WTC11 (cell line): ENCODE results near the gene PIK3C2G. TPM values are rescaled to one million over a fixed set of nuclear protein-coding genes. Genes with fewer than 3 reads are reported as not detected.

ENCODE experiments used
- ATAC-seq: fragments of 200-7000 bp; cut with Tn5 transposase; 2 replicates; pipeline ENCODE4 v1.10.0; 2021; ENCODE audit warnings: mild to moderate bottlenecking, moderate library complexity
- CTCF ChIA-PET: fragments of 300-600 bp; sonication (Branson Sonifier 250); formaldehyde crosslinking; loops from one replicate; lab custom pipeline; 2021; ENCODE audit warnings: antibody characterized with exemption; lab: Charles Lee
- POLR2A ChIA-PET: fragments of 350-600 bp; sonication (Branson Sonifier 250); formaldehyde crosslinking; loops from one replicate; lab custom pipeline; 2021; ENCODE audit warnings: antibody characterized with exemption; lab: Charles Lee
- DNase-seq: peaks from one replicate; pipeline ENCODE4 v3.0.0; 2021; ENCODE audit warnings: low spot score
- H3K27ac Mint-ChIP-seq: 2 replicates; pipeline ENCODE4 v1.8.0; 2021; ENCODE audit warnings: mixed read lengths
- H3K27me3 Mint-ChIP-seq: 2 replicates; pipeline ENCODE4 v1.8.0; 2021; ENCODE audit warnings: low read depth, mild to moderate bottlenecking, moderate library complexity, mixed read lengths
- H3K36me3 Mint-ChIP-seq: 2 replicates; pipeline ENCODE4 v1.8.0; 2021; ENCODE audit warnings: mixed read lengths
- H3K4me1 Mint-ChIP-seq: 2 replicates; pipeline ENCODE4 v1.8.0; 2022; ENCODE audit warnings: mixed read lengths
- H3K4me3 Mint-ChIP-seq: 2 replicates; pipeline ENCODE4 v1.8.0; 2021; ENCODE audit warnings: mild to moderate bottlenecking, moderate library complexity, mixed read lengths
- H3K9me3 Mint-ChIP-seq: 2 replicates; pipeline ENCODE4 v1.8.0; 2021; ENCODE audit warnings: mixed read lengths
- AR ChIP-seq: fragments of 250-450 bp; sonication (Bioruptor Pico); IDR thresholded peaks from 2 replicates; pipeline ENCODE4 v1.9.0; 2021; ENCODE audit warnings: mild to moderate bottlenecking
- ATF2 ChIP-seq: sonication (generic); formaldehyde crosslinking; IDR thresholded peaks from 2 replicates; pipeline ENCODE4 v1.8.1; 2022; ENCODE audit warnings: low read depth, missing genetic modification reagents, borderline replicate concordance
- ATF6 ChIP-seq: sonication (generic); formaldehyde crosslinking; IDR thresholded peaks from 2 replicates; pipeline ENCODE4 v1.8.1; 2023; ENCODE audit warnings: mild to moderate bottlenecking, missing genetic modification reagents
- CBFB ChIP-seq: sonication (generic); formaldehyde crosslinking; IDR thresholded peaks from 2 replicates; pipeline ENCODE4 v1.8.1; 2022; ENCODE audit warnings: mild to moderate bottlenecking, low read depth, missing genetic modification reagents
- CREB1 ChIP-seq: sonication (generic); formaldehyde crosslinking; IDR thresholded peaks from 2 replicates; pipeline ENCODE4 v1.8.0; 2023; ENCODE audit warnings: mild to moderate bottlenecking, missing genetic modification reagents
- E2F5 ChIP-seq: sonication (generic); formaldehyde crosslinking; IDR thresholded peaks from 2 replicates; pipeline ENCODE4 v1.8.1; 2022; ENCODE audit warnings: mild to moderate bottlenecking, moderate library complexity, missing genetic modification reagents
- ERG ChIP-seq: fragments of 250-450 bp; sonication (Bioruptor Pico); IDR thresholded peaks from 2 replicates; pipeline ENCODE4 v1.8.0; 2021; ENCODE audit warnings: mild to moderate bottlenecking
- FOXJ3 ChIP-seq: sonication (generic); formaldehyde crosslinking; IDR thresholded peaks from 2 replicates; pipeline ENCODE4 v1.9.0; 2021; ENCODE audit warnings: missing genetic modification reagents, mild to moderate bottlenecking, borderline replicate concordance
- HMGA2 ChIP-seq: fragments of 250-450 bp; sonication (Bioruptor Pico); IDR thresholded peaks from 2 replicates; pipeline ENCODE4 v1.4.0; 2021; ENCODE audit warnings: mild to moderate bottlenecking, moderate library complexity
- JAZF1 ChIP-seq: fragments of 250-450 bp; sonication (Bioruptor Pico); IDR thresholded peaks from 2 replicates; pipeline ENCODE4 v1.9.0; 2021; ENCODE audit warnings: moderate library complexity, mild to moderate bottlenecking, inconsistent platforms
- JUN ChIP-seq: sonication (generic); formaldehyde crosslinking; IDR thresholded peaks from 2 replicates; pipeline ENCODE4 v1.8.0; 2023; ENCODE audit warnings: mild to moderate bottlenecking, missing genetic modification reagents
- KAT7 ChIP-seq: sonication (generic); formaldehyde crosslinking; IDR thresholded peaks from 2 replicates; pipeline ENCODE4 v1.8.1; 2023; ENCODE audit warnings: missing genetic modification reagents, mild to moderate bottlenecking, borderline replicate concordance
- MAX ChIP-seq: sonication (generic); formaldehyde crosslinking; IDR thresholded peaks from 2 replicates; pipeline ENCODE4 v1.8.0; 2022; ENCODE audit warnings: mild to moderate bottlenecking, missing genetic modification reagents
- MLX ChIP-seq: sonication (generic); formaldehyde crosslinking; IDR thresholded peaks from 2 replicates; pipeline ENCODE4 v1.8.1; 2023; ENCODE audit warnings: mild to moderate bottlenecking, missing genetic modification reagents, moderate library complexity
- NFYB ChIP-seq: sonication (generic); formaldehyde crosslinking; conservative IDR thresholded peaks from 2 replicates; pipeline ENCODE4 v1.8.0; 2022; ENCODE audit warnings: low read depth, missing genetic modification reagents
- NR2C2 ChIP-seq: sonication (generic); formaldehyde crosslinking; IDR thresholded peaks from 2 replicates; pipeline ENCODE4 v1.8.0; 2022; ENCODE audit warnings: mild to moderate bottlenecking, missing genetic modification reagents
- TCF7 ChIP-seq: sonication (generic); formaldehyde crosslinking; IDR thresholded peaks from 2 replicates; pipeline ENCODE4 v1.8.0; 2022; ENCODE audit warnings: mild to moderate bottlenecking, low read depth, missing genetic modification reagents, moderate library complexity
- TEAD4 ChIP-seq: sonication (generic); formaldehyde crosslinking; IDR thresholded peaks from 2 replicates; pipeline ENCODE4 v1.8.0; 2022; ENCODE audit warnings: mild to moderate bottlenecking, missing genetic modification reagents
- ZBTB21 ChIP-seq: sonication (generic); formaldehyde crosslinking; IDR thresholded peaks from 2 replicates; pipeline ENCODE4 v1.8.1; 2023; ENCODE audit warnings: mild to moderate bottlenecking, missing genetic modification reagents, borderline replicate concordance
- ZMAT4 ChIP-seq: fragments of 250-450 bp; sonication (Bioruptor Pico); IDR thresholded peaks from 2 replicates; pipeline ENCODE4 v1.9.0; 2021; ENCODE audit warnings: mild to moderate bottlenecking
- ZNF138 ChIP-seq: sonication (generic); formaldehyde crosslinking; conservative IDR thresholded peaks from 2 replicates; pipeline ENCODE4 v1.8.1; 2022; ENCODE audit warnings: mild to moderate bottlenecking, moderate library complexity, missing genetic modification reagents
- ZNF219 ChIP-seq: sonication (generic); formaldehyde crosslinking; IDR thresholded peaks from 2 replicates; pipeline ENCODE4 v1.8.0; 2023; ENCODE audit warnings: missing genetic modification reagents, mild to moderate bottlenecking, borderline replicate concordance
- ZNF263 ChIP-seq: sonication (generic); formaldehyde crosslinking; IDR thresholded peaks from 2 replicates; pipeline ENCODE4 v1.8.1; 2022; ENCODE audit warnings: low read depth, mild to moderate bottlenecking, moderate library complexity, missing genetic modification reagents
- ZNF396 ChIP-seq: fragments of 250-450 bp; sonication (Bioruptor Pico); IDR thresholded peaks from 2 replicates; pipeline ENCODE4 v1.8.0; 2021; ENCODE audit warnings: mild to moderate bottlenecking, moderate library complexity, borderline replicate concordance
- ZSCAN18 ChIP-seq: fragments of 250-450 bp; sonication (Bioruptor Pico); IDR thresholded peaks from 2 replicates; pipeline ENCODE4 v2.1.2; 2022; ENCODE audit warnings: mild to moderate bottlenecking, moderate library complexity
- total RNA-seq: library from RNA; stranded (reverse); gene quantifications from 3 replicates; pipeline ENCODE4 v1.2.3, GENCODE V29; 2021

Gene PIK3C2G
- total RNA-seq, 1 experiment from 2014 or later, result not detected

GRCh38 chr12:18580291-18580690 is 319.0 kb downstream of the PIK3C2G start:
- no peaks in the 10 kb centered on the region for H3K36me3 Mint-ChIP-seq
- no peak for ATAC-seq
- H3K4me3 Mint-ChIP-seq, result no peak overlapping the region
- H3K27ac Mint-ChIP-seq, result no peak overlapping the region
- ChIA-PET POLR2A (no interaction called here), CTCF (no interaction called here)
- TF ChIP-seq ZNF263 (CRISPR knock-in tag) (no peak), TCF7 (CRISPR knock-in tag) (no peak), E2F5 (CRISPR knock-in tag) (no peak), ATF6 (CRISPR knock-in tag) (no peak), AR (CRISPR knock-in tag) (no peak), NR2C2 (CRISPR knock-in tag) (no peak), ZBTB21 (CRISPR knock-in tag) (no peak), ERG (CRISPR knock-in tag) (no peak), MLX (no peak), ZNF219 (CRISPR knock-in tag) (no peak), JAZF1 (CRISPR knock-in tag) (no peak)
- peaks cover 3% of the 10 kb centered on the region; the same call in 1 of the 2 replicates for H3K9me3 Mint-ChIP-seq
- DNase-seq, result no peak
- no peaks in the 10 kb centered on the region for H3K4me1 Mint-ChIP-seq
- H3K27me3 Mint-ChIP-seq, result no peaks in the 10 kb centered on the region

GRCh38 chr12:18580706-18581105 is 319.4 kb downstream of the PIK3C2G start:
- no peak for DNase-seq
- Mint-ChIP-seq H3K27ac (no peak overlapping the region), H3K4me3 (no peak overlapping the region), H3K9me3 (peaks cover 7% of the 10 kb centered on the region), H3K27me3 (no peaks in the 10 kb centered on the region), H3K36me3 (no peaks in the 10 kb centered on the region), H3K4me1 (no peaks in the 10 kb centered on the region)
- TF ChIP-seq TEAD4 (CRISPR knock-in tag) (no peak), NFYB (CRISPR knock-in tag) (no peak), ZMAT4 (CRISPR knock-in tag) (no peak), JAZF1 (CRISPR knock-in tag) (no peak), KAT7 (CRISPR knock-in tag) (no peak), ATF2 (CRISPR knock-in tag) (no peak), HMGA2 (CRISPR knock-in tag) (no peak), ZNF263 (CRISPR knock-in tag) (no peak), CREB1 (CRISPR knock-in tag) (no peak), ZNF138 (no peak), CBFB (CRISPR knock-in tag) (no peak), ZSCAN18 (CRISPR knock-in tag) (no peak), FOXJ3 (CRISPR knock-in tag) (no peak), JUN (CRISPR knock-in tag) (no peak), MAX (CRISPR knock-in tag) (no peak), ZNF396 (no peak)
- no peak for ATAC-seq
- ChIA-PET CTCF (no interaction called here), POLR2A (no interaction called here)
